Activated naive CD8-positive, alpha-beta T cell treated with anti-CD3 and anti-CD28 coated beads, Interleukin-2, amount 50 U/mL, for 24 hours (primary cell): ENCODE data around the gene XRCC6.

Experiments
- ATAC-seq: fragments of 150-1000 bp; cut with Tn5 transposase; one replicate; pipeline ENCODE4 v1.10.0; 2021
- DNase-seq: peaks from one replicate; pipeline ENCODE4 v3.0.0; 2021
- H3K27ac Mint-ChIP-seq: one replicate; pipeline ENCODE4 v1.8.0; 2021; ENCODE audit warnings: mild to moderate bottlenecking, mixed read lengths
- H3K27me3 Mint-ChIP-seq: one replicate; pipeline ENCODE4 v1.8.0; 2021; ENCODE audit warnings: mixed read lengths
- H3K36me3 Mint-ChIP-seq: one replicate; pipeline ENCODE4 v1.8.0; 2021; ENCODE audit warnings: low read depth, mixed read lengths
- H3K4me1 Mint-ChIP-seq: one replicate; pipeline ENCODE4 v1.8.0; 2021; ENCODE audit warnings: mixed read lengths
- H3K4me3 Mint-ChIP-seq: one replicate; pipeline ENCODE4 v1.8.0; 2021; ENCODE audit warnings: mild to moderate bottlenecking, moderate library complexity, mixed read lengths
- H3K9me3 Mint-ChIP-seq: one replicate; pipeline ENCODE4 v1.8.0; 2021; ENCODE audit warnings: mixed read lengths

Gene XRCC6

GRCh38 chr22:41700108-41700364 lies 78.9 kb downstream of the XRCC6 start:
- no peak for ATAC-seq
- Mint-ChIP-seq H3K36me3 (peaks cover 3% of the 10 kb centered on the region), H3K4me1 (peaks cover 12% of the 10 kb centered on the region), H3K9me3 (no peaks in the 10 kb centered on the region), H3K27me3 (peaks cover 2% of the 10 kb centered on the region), H3K27ac (no peak overlapping the region), H3K4me3 (no peak overlapping the region)
- no peak for DNase-seq

GRCh38 chr22:41702763-41703162 lies 81.7 kb downstream of the XRCC6 start:
- ATAC-seq (no peak), DNase-seq (no peak)
- Mint-ChIP-seq H3K27me3 (peaks cover 2% of the 10 kb centered on the region), H3K4me1 (peaks cover 4% of the 10 kb centered on the region), H3K4me3 (no peak overlapping the region), H3K36me3 (peaks cover 3% of the 10 kb centered on the region), H3K9me3 (no peaks in the 10 kb centered on the region), H3K27ac (no peak overlapping the region)

GRCh38 chr22:41709341-41709740 lies 88.2 kb downstream of the XRCC6 start:
- H3K9me3 Mint-ChIP-seq, result no peaks in the 10 kb centered on the region
- H3K27ac Mint-ChIP-seq, result no peak overlapping the region
- H3K4me3 Mint-ChIP-seq, result no peak overlapping the region
- no peak for DNase-seq
- no peaks in the 10 kb centered on the region for H3K27me3 Mint-ChIP-seq
- ATAC-seq, result no peak
- no peaks in the 10 kb centered on the region for H3K36me3 Mint-ChIP-seq
- no peaks in the 10 kb centered on the region for H3K4me1 Mint-ChIP-seq

- Mint-ChIP-seq H3K4me3 (no peak overlapping the region), H3K27ac (no peak overlapping the region), H3K27me3 (no peaks in the 10 kb centered on the region), H3K36me3 (no peaks in the 10 kb centered on the region), H3K4me1 (no peaks in the 10 kb centered on the region), H3K9me3 (no peaks in the 10 kb centered on the region)
- no peak for DNase-seq
- no peak for ATAC-seq
These were observed 91.9 kb downstream of the XRCC6 start for GRCh38 chr22:41713004-41713403.
